Measurements from ENCODE around the gene SH3RF3. TPM values are rescaled to one million over a fixed set of nuclear protein-coding genes. Genes with fewer than 3 reads are reported as not detected.

The SH3RF3 gene
- total and polyA plus RNA-seq, 3 experiments from 2014 or later = 0.24 to 0.31 (median 0.27) TPM

DNA sequence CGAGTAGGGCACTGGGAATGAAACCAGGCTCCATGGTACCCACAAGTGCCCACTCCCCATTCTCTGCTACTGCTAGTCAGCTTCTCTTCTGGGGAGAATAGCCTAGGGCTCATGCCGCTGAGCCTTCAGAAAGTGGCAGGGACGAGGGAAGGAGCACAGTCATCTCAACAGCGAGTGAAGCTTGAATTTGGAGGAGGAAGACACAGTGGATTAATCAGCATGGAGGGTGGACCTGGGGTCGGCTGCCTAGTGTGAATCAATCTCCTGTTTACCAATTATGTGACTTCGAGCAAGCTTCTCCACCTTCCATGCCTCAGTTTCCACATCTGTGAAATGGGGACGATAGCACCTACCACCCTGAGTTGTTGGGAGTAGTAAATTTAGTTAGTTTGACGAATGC is 327.8 kb downstream of the SH3RF3 start:
- Histone ChIP-seq H3K9me3 (ENCODE audit: low read length) (no peaks in the 10 kb centered on the region), H3K27ac (ENCODE audit: low read depth, low read length) (no peak overlapping the region), H3K4me3 (ENCODE audit: low read length) (no peak overlapping the region), H3K36me3 (ENCODE audit: insufficient read depth, low read length) (no peaks in the 10 kb centered on the region), H3K27me3 (ENCODE audit: insufficient read depth, low read length, poor library complexity, severe bottlenecking) (no peaks in the 10 kb centered on the region), H3K4me1 (ENCODE audit: insufficient read depth, low read length) (no peaks in the 10 kb centered on the region)
- CTCF ChIA-PET = no interaction called here
- Mint-ChIP-seq H3K27me3 (peaks cover 2 to 3% of the 10 kb centered on the region in 2 donors), H3K4me1 (no peaks in the 10 kb centered on the region), H3K36me3 (no peaks in the 10 kb centered on the region), H3K9me3 (no peaks in the 10 kb centered on the region), H3K27ac (peak overlapping the region in 1 of 8 donors; percentile 13), H3K4me3 (no peak overlapping the region)
- POLR2A ChIA-PET = no interaction called here
- DNase-seq = no peak

DNA sequence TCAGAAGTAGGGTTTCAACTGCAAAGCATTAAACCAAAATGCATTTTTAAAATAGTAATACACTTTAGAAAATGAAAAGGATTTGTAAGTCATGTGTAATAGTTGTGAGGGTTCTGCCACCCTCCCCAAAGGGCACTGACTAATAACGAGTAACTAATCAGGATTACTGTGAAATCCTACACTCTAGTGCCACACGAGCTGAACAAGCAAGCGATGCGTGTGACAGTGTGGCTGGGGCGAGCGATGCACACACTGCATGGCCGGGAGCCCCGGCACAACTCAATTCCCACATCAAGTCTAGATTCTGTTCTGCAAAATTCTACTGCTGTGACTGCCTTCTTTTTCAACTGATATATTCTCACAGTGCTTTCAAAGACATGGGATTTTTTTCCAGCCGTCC is 328.4 kb downstream of the SH3RF3 start:
- DNase-seq = no peak
- Mint-ChIP-seq H3K36me3 (no peaks in the 10 kb centered on the region), H3K4me1 (no peaks in the 10 kb centered on the region), H3K27ac (no peak overlapping the region), H3K27me3 (peaks cover 2 to 3% of the 10 kb centered on the region in 2 donors), H3K9me3 (no peaks in the 10 kb centered on the region), H3K4me3 (no peak overlapping the region)
- Histone ChIP-seq H3K27me3 (ENCODE audit: insufficient read depth, low read length, poor library complexity, severe bottlenecking) (no peaks in the 10 kb centered on the region), H3K4me3 (ENCODE audit: low read length) (no peak overlapping the region), H3K36me3 (ENCODE audit: insufficient read depth, low read length) (no peaks in the 10 kb centered on the region), H3K4me1 (ENCODE audit: insufficient read depth, low read length) (no peaks in the 10 kb centered on the region), H3K9me3 (ENCODE audit: low read length) (no peaks in the 10 kb centered on the region), H3K27ac (ENCODE audit: low read depth, low read length) (no peak overlapping the region)
- ChIA-PET POLR2A (no interaction called here), CTCF (no interaction called here)

DNA sequence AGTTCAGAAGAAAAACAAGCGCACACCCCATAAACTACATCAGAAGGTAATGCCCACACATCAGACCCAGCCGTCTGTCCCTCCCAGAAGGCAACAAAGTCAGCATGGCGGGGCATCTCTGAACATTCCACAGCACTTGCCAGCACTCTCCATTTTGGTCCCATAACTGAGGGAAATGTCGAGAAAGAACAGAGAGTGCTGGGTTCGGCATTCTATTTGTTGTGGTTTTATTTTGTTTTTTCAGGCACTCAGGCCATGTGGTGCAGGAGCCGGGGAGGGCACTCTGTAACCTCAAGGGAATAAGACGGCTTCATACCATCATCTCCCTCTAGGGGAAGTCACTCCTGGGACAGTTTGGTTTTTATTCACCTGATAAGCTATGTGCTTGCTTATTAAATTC is 328.8 kb downstream of the SH3RF3 start:
- H3K4me3 Mint-ChIP-seq = no peak overlapping the region
- Histone ChIP-seq H3K4me1 (ENCODE audit: insufficient read depth, low read length) (no peaks in the 10 kb centered on the region), H3K4me3 (ENCODE audit: low read length) (no peak overlapping the region), H3K27ac (ENCODE audit: low read depth, low read length) (no peak overlapping the region), H3K27me3 (ENCODE audit: insufficient read depth, low read length, poor library complexity, severe bottlenecking) (no peaks in the 10 kb centered on the region), H3K36me3 (ENCODE audit: insufficient read depth, low read length) (no peaks in the 10 kb centered on the region), H3K9me3 (ENCODE audit: low read length) (no peaks in the 10 kb centered on the region)
- no peaks in the 10 kb centered on the region for H3K36me3 Mint-ChIP-seq
- DNase-seq = no peak
- ChIA-PET CTCF (no interaction called here), POLR2A (no interaction called here)
- H3K27ac Mint-ChIP-seq = no peak overlapping the region
- H3K27me3 Mint-ChIP-seq = peaks cover 2 to 3% of the 10 kb centered on the region in 2 donors
- no peaks in the 10 kb centered on the region for H3K9me3 Mint-ChIP-seq
- no peaks in the 10 kb centered on the region for H3K4me1 Mint-ChIP-seq

DNA sequence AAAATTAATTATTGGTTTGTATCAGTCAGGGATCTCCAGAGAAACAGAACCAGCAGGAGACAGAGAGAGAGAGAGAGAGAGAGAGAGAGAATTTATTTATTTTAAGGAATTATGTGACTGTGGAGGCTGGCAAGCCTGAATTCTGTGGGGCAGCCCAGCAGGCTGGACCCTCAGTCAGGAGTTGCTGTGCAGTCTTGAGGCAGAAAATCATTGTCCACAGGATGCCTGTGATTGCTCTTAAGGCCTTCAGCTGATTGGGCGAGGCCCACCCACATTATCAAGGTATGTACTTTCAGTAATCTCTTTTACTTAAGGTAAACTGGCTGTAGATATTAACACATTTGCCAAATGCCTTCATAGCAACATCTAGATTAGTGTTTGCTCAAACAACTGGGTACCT is 329.5 kb downstream of the SH3RF3 start:
- no peaks in the 10 kb centered on the region for H3K27me3 ChIP-seq (ENCODE audit: insufficient read depth, low read length, poor library complexity, severe bottlenecking)
- CTCF ChIA-PET = no interaction called here
- H3K9me3 ChIP-seq (ENCODE audit: low read length) = no peaks in the 10 kb centered on the region
- POLR2A ChIA-PET = no interaction called here
- Mint-ChIP-seq H3K36me3 (no peaks in the 10 kb centered on the region), H3K4me3 (no peak overlapping the region), H3K27ac (no peak overlapping the region), H3K4me1 (no peaks in the 10 kb centered on the region), H3K27me3 (peaks cover 2 to 3% of the 10 kb centered on the region in 2 donors), H3K9me3 (no peaks in the 10 kb centered on the region)
- H3K4me3 ChIP-seq (ENCODE audit: low read length) = no peak overlapping the region
- H3K27ac ChIP-seq (ENCODE audit: low read depth, low read length) = no peak overlapping the region
- H3K4me1 ChIP-seq (ENCODE audit: insufficient read depth, low read length) = no peaks in the 10 kb centered on the region
- DNase-seq = no peak
- no peaks in the 10 kb centered on the region for H3K36me3 ChIP-seq (ENCODE audit: insufficient read depth, low read length)

- Mint-ChIP-seq H3K4me3 (no peak overlapping the region), H3K9me3 (no peaks in the 10 kb centered on the region)
- CTCF ChIA-PET = no interaction called here
Measured at GRCh38 chr2:109459485-109459884, 330.5 kb downstream of the SH3RF3 start.

DNA sequence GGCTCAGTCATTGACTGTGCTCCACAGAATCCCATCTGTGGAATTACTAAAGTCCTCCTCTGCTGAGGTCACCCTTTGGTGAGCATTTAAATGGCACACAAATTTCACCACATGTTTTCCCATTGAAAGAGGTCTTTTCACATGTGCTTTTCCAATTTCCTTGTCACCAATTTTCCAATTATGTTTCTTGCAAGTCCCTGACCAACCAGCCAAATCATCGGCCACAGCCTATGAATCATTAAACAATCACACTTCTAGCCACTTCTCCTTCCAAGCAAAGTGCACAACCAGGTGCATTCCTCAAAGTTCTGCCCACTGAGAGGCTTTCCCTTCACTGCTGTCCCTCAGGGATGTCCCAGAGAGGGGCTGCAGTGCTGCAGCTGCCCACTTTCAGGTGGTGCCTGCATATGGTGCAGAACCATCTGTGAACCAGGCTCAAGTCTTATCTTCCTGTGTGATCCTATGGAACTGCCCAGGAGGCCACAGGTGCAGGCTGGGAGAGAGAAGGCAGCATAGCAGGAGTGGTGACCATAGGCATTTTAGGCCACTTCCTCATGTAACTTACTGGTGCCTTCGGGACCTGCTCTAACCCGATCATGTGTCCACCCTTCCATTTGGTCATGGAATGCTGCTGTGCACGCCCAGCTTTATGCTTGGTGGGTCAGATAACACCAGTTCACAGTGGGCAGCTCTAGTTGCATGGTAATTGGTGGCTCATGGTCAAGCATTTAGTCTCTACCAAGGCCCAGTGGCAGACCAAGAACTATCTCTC is 331.7 kb downstream of the SH3RF3 start:
- no peaks in the 10 kb centered on the region for H3K36me3 ChIP-seq (ENCODE audit: insufficient read depth, low read length)
- ChIA-PET POLR2A (no interaction called here), CTCF (no interaction called here)
- H3K4me3 Mint-ChIP-seq = no peak overlapping the region
- no peak for DNase-seq
- no peaks in the 10 kb centered on the region for H3K9me3 ChIP-seq (ENCODE audit: low read length)
- no peaks in the 10 kb centered on the region for H3K27me3 ChIP-seq (ENCODE audit: insufficient read depth, low read length, poor library complexity, severe bottlenecking)
- H3K27ac ChIP-seq (ENCODE audit: low read depth, low read length) = no peak overlapping the region
- H3K27ac Mint-ChIP-seq = no peak overlapping the region
- peaks cover 2 to 3% of the 10 kb centered on the region in 2 donors for H3K27me3 Mint-ChIP-seq
- no peaks in the 10 kb centered on the region for H3K4me1 Mint-ChIP-seq
- no peaks in the 10 kb centered on the region for H3K9me3 Mint-ChIP-seq
- H3K36me3 Mint-ChIP-seq = no peaks in the 10 kb centered on the region
- H3K4me1 ChIP-seq (ENCODE audit: insufficient read depth, low read length) = no peaks in the 10 kb centered on the region
- H3K4me3 ChIP-seq (ENCODE audit: low read length) = no peak overlapping the region

More at GRCh38 chr2:109459485-109459884, 330.5 kb downstream of the SH3RF3 start:
- Mint-ChIP-seq H3K27me3 (peaks cover 2 to 3% of the 10 kb centered on the region in 2 donors), H3K4me1 (no peaks in the 10 kb centered on the region), H3K27ac (no peak overlapping the region), H3K36me3 (no peaks in the 10 kb centered on the region)
- Histone ChIP-seq H3K27me3 (ENCODE audit: insufficient read depth, low read length, poor library complexity, severe bottlenecking) (no peaks in the 10 kb centered on the region), H3K36me3 (ENCODE audit: insufficient read depth, low read length) (no peaks in the 10 kb centered on the region), H3K27ac (ENCODE audit: low read depth, low read length) (no peak overlapping the region), H3K9me3 (ENCODE audit: low read length) (no peaks in the 10 kb centered on the region), H3K4me1 (ENCODE audit: insufficient read depth, low read length) (no peaks in the 10 kb centered on the region), H3K4me3 (ENCODE audit: low read length) (no peak overlapping the region)
- POLR2A ChIA-PET = no interaction called here
- no peak for DNase-seq

DNA sequence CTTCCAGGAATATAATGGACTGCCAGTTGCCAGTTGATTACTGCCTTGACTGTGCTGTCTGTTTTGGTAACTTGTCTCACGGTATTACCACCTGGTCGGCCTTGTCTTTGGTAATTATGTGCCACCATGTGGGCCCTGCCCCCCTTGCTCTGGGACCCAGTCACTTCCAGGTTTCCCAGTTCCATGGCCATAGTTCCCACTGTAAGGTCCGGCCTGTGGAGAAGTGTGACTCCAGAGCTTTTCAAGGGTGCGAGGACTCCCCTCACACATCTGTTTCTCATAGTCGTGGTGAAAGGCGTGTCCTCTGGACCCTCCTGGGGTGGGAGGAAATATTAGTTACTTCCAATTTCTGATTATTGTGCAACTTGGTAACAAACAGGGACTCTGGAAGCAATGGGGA is 334.2 kb downstream of the SH3RF3 start:
- Mint-ChIP-seq H3K9me3 (no peaks in the 10 kb centered on the region), H3K4me3 (no peak overlapping the region), H3K36me3 (no peaks in the 10 kb centered on the region), H3K27ac (no peak overlapping the region), H3K4me1 (no peaks in the 10 kb centered on the region), H3K27me3 (peaks cover 2 to 6% of the 10 kb centered on the region in 2 donors)
- Histone ChIP-seq H3K27me3 (ENCODE audit: insufficient read depth, low read length, poor library complexity, severe bottlenecking) (no peaks in the 10 kb centered on the region), H3K4me3 (ENCODE audit: low read length) (no peak overlapping the region), H3K4me1 (ENCODE audit: insufficient read depth, low read length) (no peaks in the 10 kb centered on the region), H3K27ac (ENCODE audit: low read depth, low read length) (no peak overlapping the region), H3K9me3 (ENCODE audit: low read length) (no peaks in the 10 kb centered on the region), H3K36me3 (ENCODE audit: insufficient read depth, low read length) (no peaks in the 10 kb centered on the region)
- ChIA-PET CTCF (no interaction called here), POLR2A (no interaction called here)
- DNase-seq = no peak

DNA sequence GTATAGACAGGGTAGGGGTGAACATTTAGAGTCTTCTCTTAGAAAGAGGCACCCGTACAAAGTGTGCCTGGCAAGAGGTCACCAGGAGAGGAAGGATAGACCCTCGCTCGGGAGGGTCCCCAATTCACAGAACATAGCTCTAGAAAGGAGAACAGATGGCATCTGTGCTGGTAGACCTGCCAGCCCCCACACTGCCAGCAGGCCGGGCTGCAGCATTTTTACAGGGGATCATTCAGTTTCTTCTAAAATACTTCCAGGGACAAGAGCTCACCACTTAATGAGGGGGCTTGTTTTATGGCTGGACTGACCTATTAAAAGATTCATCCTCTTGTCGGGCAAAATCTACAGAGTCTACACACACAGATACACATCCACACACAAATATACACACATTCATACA is 334.9 kb downstream of the SH3RF3 start:
- no peak overlapping the region for H3K27ac ChIP-seq (ENCODE audit: low read depth, low read length)
- ChIA-PET CTCF (no interaction called here), POLR2A (no interaction called here)
- H3K36me3 Mint-ChIP-seq = no peaks in the 10 kb centered on the region
- H3K27me3 ChIP-seq (ENCODE audit: insufficient read depth, low read length, poor library complexity, severe bottlenecking) = no peaks in the 10 kb centered on the region
- H3K4me1 ChIP-seq (ENCODE audit: insufficient read depth, low read length) = no peaks in the 10 kb centered on the region
- no peak overlapping the region for H3K27ac Mint-ChIP-seq
- H3K36me3 ChIP-seq (ENCODE audit: insufficient read depth, low read length) = no peaks in the 10 kb centered on the region
- H3K4me1 Mint-ChIP-seq = no peaks in the 10 kb centered on the region
- H3K4me3 ChIP-seq (ENCODE audit: low read length) = no peak overlapping the region
- no peaks in the 10 kb centered on the region for H3K9me3 ChIP-seq (ENCODE audit: low read length)
- H3K9me3 Mint-ChIP-seq = no peaks in the 10 kb centered on the region
- H3K27me3 Mint-ChIP-seq = peaks cover 2 to 8% of the 10 kb centered on the region in 2 donors
- no peak for DNase-seq
- no peak overlapping the region for H3K4me3 Mint-ChIP-seq

Data from CD8-positive, alpha-beta memory T cell (primary cell).